CD1c-positive myeloid dendritic cell (primary cell): Measurements from ENCODE around the gene EFHC2.

Source experiments
- DNase-seq: peaks from one replicate; pipeline ENCODE4 v3.0.0-alpha.2; 2016; ENCODE audit errors: extremely low spot score

The EFHC2 gene

GRCh38 chrX:44152852-44153251 is 190.6 kb downstream of the EFHC2 start:
- peak; percentile 22 for DNase-seq

DNA sequence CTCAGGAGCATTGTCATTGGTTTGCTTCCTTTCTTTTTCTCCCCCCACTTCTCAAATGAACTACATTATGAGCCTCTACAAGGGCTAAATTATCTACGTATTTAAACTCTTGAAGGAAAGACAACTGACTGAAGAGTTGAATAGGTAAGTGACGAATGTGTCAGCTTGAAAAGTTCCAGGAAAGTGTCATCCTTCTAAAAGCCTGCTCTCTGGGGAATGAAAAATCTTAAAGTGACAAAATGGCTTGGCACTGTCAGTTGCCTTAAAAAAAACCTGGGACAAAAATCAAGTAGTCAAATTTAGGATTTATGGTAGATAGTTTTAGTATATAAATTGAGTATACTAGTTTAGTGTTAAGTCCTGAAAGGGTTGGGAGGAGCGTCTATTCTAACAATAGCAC is 196.3 kb downstream of the EFHC2 start:
- no peak for DNase-seq

- no peak for DNase-seq
These were observed 199.1 kb downstream of the EFHC2 start for GRCh38 chrX:44144177-44144945.

DNA sequence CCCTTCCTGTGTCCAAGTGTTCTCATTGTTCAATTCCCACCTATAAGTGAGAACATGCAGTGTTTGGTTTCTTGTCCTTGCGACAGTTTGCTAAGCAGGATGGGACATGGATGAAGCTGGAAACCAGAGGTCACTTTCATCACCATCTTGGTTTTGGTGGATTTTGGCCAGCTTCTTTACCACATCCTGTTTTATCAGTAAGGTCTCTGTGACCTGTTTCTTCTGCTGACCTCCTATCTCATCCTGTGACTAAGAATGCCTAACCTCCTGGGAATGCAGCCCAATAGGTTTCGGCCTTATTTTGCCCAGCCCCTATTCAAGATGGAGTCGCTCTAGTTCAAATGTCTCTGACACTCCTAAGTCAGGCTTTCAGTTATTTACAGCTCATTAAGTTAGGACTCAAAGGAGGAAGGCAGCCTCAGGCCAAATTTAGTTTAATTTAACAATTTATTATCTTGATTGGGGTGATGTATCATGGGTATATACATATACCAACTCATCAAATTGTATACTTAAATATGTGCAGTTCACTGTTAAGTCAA is 200.3 kb downstream of the EFHC2 start:
- DNase-seq: no peak

- no peak for DNase-seq
These were observed 213.3 kb downstream of the EFHC2 start for GRCh38 chrX:44130189-44130588.

DNA sequence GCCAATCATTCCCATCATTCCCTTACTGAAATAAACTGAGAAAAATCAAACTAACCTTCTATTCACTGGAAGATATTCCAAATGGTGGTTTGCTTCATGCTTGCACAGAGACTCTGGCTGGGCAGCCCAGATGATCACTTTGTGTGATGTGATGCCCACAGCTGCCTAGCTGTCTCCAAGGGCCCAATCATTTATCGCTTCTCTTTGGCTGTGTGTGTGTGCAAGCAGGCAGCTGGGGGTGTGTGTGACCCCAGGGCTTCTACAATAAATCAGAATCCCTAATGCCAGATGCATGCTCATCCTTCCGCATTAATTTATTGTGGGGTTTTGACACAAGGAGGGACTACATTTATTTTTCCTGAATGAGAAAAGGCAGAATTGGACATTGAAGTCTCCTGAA is 230.1 kb downstream of the EFHC2 start:
- no peak for DNase-seq

- DNase-seq: peak; percentile 12
These were observed 236.6 kb downstream of the EFHC2 start for GRCh38 chrX:44106864-44107263.

DNA sequence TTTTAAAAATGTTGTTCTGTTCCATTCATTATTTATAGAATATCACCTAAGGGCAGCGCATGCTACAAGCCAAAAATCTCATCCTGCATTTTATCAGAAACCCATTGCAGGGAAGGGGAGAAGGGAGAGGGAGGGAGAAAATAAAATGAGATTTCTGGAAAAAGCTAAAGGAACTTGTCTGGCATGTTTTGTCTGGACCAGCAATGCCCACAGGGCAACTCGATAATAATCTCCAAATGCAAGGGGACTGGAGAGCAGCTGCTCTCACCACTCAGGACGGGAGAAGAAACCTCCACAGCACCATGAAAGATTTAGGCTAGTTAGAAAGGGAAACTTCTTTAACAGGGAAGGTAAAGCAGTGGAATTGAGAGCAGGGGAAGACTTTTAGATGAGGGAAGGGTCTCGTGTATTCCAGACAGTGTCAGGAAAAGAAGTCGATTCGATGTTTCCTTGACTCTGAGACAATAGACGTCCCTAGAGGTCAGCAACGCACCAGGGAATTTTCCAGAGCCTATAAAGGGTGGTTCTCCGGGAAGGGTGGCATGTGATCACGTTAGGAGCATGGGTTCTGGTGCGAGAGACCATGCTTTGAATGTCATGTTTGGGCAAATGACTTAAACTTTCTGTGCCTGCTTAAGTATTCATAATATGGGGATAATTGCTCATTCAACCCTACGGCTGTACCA is 238.1 kb downstream of the EFHC2 start:
- DNase-seq: no peak

- DNase-seq: no peak
These were observed 238.8 kb downstream of the EFHC2 start for GRCh38 chrX:44104699-44105098.

DNA sequence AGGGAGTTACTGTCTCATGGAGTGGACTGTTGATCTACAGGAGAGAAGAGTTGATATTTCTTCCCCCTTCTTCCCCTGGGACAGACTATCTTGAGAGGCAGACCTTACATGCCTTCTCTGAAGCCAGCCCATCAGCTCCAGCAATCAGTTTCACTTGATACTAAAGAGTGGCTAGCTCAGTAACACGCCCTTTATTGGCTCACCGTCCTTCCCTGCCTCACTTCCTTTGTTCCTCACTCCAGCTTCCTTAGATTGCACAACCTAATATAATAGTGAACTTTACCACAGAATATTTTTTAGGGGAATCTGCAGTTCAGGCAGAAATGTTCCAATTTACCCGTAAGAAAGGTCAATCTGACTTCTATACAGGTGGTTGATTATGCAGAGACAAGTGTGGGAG is 242.2 kb downstream of the EFHC2 start:
- DNase-seq: peak; percentile 2

DNA sequence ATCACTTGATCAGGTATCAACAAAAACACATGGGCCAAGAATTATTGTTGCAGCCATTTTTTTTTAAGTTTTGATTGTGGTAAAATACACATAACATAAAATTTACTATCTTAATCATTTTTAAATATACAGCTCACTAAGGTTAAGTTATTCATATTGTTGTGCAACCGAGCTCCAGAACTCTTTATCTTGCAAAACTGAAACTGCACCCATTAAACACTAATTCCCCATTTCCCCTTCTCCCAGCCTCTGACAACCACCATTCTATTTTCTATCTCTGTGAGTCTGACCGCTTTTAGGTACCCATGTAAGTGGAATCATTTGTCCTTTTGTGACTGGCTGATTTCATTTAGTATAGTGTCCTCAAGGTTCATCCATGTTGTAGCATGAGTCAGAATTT is 244.1 kb downstream of the EFHC2 start:
- no peak for DNase-seq
